Thyroid gland (tissue), 4 donors: Measurements from ENCODE around the gene YTHDC2.

Source experiments
- POLR2A ChIP-seq, 2 donors: fragments of 450-650 bp; IDR thresholded peaks; one replicate each; pipeline ENCODE4 v1.6.1; 2017; ENCODE audit warnings: antibody characterized with exemption in 2 of 2, mild to moderate bottlenecking in 2 of 2, moderate library complexity in 1 of 2
- TF ChIP-seq, protein P1 (sequence below), 6 experiments: fragments of 200-600 bp in 3 of 6; fragments of 450-650 bp in 3 of 6; sonication (generic) in 3 of 6; IDR thresholded peaks; one replicate each; pipeline ENCODE4 v1.5.1; 2016 to 2019; ENCODE audit warnings: antibody characterized with exemption in 6 of 6, mild to moderate bottlenecking in 2 of 6, inconsistent platforms in 1 of 6, moderate library complexity in 1 of 6

DNA sequence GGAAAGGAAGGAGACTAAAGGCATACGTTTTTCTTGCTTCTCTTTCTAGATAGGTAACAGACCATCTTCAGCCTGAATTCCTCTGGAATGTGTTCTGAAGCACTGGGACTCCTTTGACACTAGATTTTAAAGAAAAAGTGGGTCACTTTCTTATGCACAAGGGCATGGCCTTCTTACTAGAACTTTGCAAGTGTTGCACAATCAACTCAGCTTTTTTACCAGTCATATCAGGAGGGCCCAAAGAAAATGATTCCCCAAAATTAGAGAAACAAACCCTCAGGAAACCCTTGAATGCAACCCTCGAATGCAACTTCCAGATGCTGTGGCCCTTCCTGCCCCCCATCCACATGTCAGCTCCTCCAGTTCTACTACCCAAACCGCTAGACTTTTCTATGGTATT, 93.9 kb downstream of the YTHDC2 start:
- TF ChIP-seq, protein P1, sequence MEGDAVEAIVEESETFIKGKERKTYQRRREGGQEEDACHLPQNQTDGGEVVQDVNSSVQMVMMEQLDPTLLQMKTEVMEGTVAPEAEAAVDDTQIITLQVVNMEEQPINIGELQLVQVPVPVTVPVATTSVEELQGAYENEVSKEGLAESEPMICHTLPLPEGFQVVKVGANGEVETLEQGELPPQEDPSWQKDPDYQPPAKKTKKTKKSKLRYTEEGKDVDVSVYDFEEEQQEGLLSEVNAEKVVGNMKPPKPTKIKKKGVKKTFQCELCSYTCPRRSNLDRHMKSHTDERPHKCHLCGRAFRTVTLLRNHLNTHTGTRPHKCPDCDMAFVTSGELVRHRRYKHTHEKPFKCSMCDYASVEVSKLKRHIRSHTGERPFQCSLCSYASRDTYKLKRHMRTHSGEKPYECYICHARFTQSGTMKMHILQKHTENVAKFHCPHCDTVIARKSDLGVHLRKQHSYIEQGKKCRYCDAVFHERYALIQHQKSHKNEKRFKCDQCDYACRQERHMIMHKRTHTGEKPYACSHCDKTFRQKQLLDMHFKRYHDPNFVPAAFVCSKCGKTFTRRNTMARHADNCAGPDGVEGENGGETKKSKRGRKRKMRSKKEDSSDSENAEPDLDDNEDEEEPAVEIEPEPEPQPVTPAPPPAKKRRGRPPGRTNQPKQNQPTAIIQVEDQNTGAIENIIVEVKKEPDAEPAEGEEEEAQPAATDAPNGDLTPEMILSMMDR (IDR thresholded peaks at IDR 0.05) = no peak
- TF ChIP-seq POLR2A (IDR thresholded peaks at IDR 0.05) = no peak
